Measurements from ENCODE around the gene UVRAG.
"Not testable (repeated sequence)": the region's sequence is repeated elsewhere in the genome, so short reads cannot be mapped to it uniquely, and the experiment has no call there.

UVRAG gene

GRCh38 chr11:76081084-76081483 lies 266.1 kb downstream of the UVRAG start:
- DNase-seq, result not testable (repeated sequence)

- no peak for DNase-seq
Measured at GRCh38 chr11:76083563-76084451, 268.8 kb downstream of the UVRAG start.

- peak in 1 of 2 experiments; percentile 26 for DNase-seq
Measured at GRCh38 chr11:76085270-76085669, 270.3 kb downstream of the UVRAG start.

- DNase-seq, result no peak
Measured at GRCh38 chr11:76086743-76087635, 272.0 kb downstream of the UVRAG start.

- no peak for DNase-seq
Measured at GRCh38 chr11:76087749-76088148, 272.7 kb downstream of the UVRAG start.

GRCh38 chr11:76088511-76088910 lies 273.5 kb downstream of the UVRAG start:
- DNase-seq, result no peak

- no peak for DNase-seq
Measured at GRCh38 chr11:76090174-76090573, 275.2 kb downstream of the UVRAG start.

- no peak for DNase-seq
Measured at GRCh38 chr11:76090821-76091220, 275.8 kb downstream of the UVRAG start.

GRCh38 chr11:76094740-76095139 lies 279.7 kb downstream of the UVRAG start:
- DNase-seq, result no peak

GRCh38 chr11:76095891-76096290 lies 280.9 kb downstream of the UVRAG start:
- no peak for DNase-seq

GRCh38 chr11:76096552-76096951 lies 281.5 kb downstream of the UVRAG start:
- DNase-seq, result no peak

GRCh38 chr11:76102802-76103201 lies 287.8 kb downstream of the UVRAG start:
- DNase-seq, result no peak

- DNase-seq, result no peak
Measured at GRCh38 chr11:76103460-76103859, 288.4 kb downstream of the UVRAG start.

- DNase-seq, result no peak
Measured at GRCh38 chr11:76104285-76104684, 289.3 kb downstream of the UVRAG start.

GRCh38 chr11:76105637-76106036 lies 290.6 kb downstream of the UVRAG start:
- no peak for DNase-seq

GRCh38 chr11:76107971-76108370 lies 293.0 kb downstream of the UVRAG start:
- DNase-seq, result no peak

- DNase-seq, result no peak
Measured at GRCh38 chr11:76114238-76114637, 299.2 kb downstream of the UVRAG start.

- no peak for DNase-seq
Measured at GRCh38 chr11:76115555-76115954, 300.5 kb downstream of the UVRAG start.

- DNase-seq, result no peak
Measured at GRCh38 chr11:76119032-76119431, 304.0 kb downstream of the UVRAG start.

- DNase-seq, result no peak
Measured at GRCh38 chr11:76119779-76120178, 304.8 kb downstream of the UVRAG start.

- no peak for DNase-seq
Measured at GRCh38 chr11:76120513-76121101, 305.6 kb downstream of the UVRAG start.

- no peak for DNase-seq
Measured at GRCh38 chr11:76123248-76123647, 308.2 kb downstream of the UVRAG start.

Measured in NCI-H526 (cell line).